Germinal center (tissue), 1 donor: ENCODE results near the gene C9orf85.
A peak's percentile ranks its signal among the peaks of the same experiment; 100 is the strongest.

Source experiments
- DNase-seq: peaks from one replicate; pipeline ENCODE4 v3.0.0; 2012; ENCODE audit warnings: mixed read lengths, low spot score

Gene C9orf85

DNA sequence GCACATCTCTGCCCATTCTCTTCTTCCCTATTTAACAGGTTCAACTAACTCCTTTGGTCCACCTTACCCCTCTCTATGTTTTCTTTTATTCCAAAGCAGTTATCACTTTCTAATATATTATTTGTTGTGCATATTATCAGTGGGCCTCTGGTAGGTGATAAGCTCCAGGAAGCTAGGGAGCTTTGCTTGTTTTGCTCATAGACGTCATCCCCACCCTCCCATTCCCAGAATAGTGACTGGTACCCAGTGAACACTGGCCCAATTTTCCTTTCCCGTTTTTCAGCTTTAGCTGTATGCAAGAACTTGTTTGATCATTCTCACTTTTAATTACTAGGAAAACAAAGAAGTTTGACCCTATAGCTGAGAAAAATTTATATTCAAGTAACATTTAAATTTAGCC, 7.4 kb upstream of the C9orf85 start:
- no peak for DNase-seq

DNA sequence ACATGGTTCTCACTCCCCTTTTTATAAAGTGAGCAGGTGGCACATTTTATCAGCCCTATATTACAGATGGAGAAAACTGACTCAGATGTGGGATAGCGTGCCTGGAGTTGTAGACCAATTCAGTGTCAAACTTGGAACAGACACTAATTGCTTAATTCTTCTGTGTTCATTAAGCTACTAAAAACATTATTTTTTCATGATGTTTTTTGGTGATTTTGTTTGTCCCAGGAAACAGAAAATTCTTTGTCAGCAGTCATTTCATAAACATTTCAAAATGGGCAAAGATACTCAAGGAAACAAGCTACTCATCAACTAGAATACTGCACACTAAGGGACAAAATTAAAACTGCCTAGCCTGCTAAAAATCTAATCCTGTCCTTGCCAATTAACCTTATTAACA, 2.6 kb upstream of the C9orf85 start:
- no peak for DNase-seq

DNA sequence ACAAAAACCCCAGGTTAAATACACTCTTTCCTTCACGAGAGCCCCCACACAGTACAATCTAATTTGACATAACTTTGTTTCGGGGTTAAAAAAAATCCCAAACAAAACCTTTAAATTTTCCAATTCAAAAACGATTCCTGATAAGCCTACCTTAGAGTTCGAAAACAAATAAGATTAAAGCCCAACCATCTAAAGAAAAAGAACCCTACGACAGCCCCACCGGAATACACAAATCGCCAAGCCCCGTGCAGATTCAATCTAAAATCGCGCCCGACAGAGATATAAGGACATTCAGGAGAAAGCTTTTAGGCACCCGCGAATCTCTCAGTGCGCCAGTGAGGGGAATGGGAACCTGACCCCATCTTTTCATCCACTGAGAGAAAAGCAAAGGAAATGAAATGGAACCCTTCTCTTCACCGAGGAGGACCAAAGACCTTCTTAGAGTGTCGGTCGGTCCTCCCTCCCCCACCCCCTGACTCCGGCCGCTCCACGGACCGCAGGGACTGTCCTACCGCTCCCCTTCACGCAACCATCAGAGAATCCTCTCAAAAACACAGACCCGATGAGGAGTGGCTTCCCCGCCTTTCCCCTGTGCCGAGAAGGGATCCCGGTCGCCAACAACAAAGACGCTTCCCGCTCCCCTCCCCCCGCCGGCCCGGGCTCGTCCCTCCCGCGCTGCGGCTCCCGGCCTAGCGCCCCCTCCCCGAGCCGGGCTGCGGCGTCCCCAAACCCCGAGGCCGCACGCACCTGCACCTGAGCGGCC, 1.4 kb upstream of the C9orf85 start:
- DNase-seq: peak; percentile 40

DNA sequence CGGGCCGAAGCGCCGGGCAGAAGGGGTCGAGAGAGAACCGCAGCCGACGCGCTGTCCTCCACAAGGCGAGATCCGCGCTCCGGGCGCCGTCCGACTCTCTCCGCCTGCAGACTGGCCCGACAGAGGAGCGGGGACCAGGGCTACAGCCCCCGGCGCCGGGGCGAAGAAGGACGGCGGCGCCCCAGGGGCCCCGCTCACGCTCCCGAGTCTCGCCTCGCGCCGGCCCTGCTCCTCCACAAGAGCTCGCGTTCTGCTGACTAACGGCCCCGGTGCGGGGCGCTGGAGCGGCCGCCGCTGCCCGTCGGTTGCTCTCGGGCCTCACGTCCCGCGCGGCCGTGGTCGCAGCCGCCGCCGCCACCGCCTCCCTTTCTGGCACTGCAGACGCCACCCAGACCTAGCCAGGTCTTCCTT, 784 bp upstream of the C9orf85 start:
- no peak for DNase-seq

DNA sequence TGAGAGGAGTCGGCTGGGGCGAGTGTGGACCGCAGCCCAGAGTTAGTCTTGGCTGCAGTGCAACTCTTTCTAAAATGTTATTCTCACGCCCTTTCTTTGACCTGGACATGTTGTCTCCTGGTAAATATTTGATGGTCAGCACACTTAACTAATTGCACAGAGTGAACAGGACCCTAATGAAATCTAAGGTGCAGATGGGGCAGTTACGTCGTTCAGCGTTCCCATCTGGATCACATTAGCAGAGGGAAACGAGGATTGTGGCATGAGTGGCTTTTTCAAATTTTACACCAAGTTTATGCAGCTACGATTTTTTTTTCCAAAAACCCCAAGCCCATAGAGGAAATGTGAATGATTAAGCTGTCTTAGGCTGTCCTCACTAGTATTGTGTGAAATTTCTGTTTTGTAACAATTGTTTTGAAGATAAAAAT, 483 bp downstream of the C9orf85 start:
- peak; percentile 29 for DNase-seq

DNA sequence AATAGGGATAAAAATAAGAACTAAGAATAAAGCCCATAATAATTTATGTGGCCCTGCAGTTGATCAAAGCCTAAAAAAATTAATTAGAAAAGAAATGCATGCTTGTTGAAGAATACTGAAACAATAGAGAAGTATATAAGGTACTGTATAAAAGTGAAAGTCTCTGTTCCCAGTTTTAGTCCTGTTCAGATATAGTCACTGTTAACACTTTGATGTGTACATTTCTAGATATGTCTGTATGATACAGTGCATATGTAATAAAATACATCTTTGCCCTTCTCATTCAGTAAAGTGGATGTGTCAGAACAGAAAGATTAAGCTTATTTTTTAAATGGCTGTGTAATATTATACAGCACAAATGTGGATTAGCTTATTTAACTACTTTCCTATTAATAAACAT, 4.1 kb downstream of the C9orf85 start:
- no peak for DNase-seq

DNA sequence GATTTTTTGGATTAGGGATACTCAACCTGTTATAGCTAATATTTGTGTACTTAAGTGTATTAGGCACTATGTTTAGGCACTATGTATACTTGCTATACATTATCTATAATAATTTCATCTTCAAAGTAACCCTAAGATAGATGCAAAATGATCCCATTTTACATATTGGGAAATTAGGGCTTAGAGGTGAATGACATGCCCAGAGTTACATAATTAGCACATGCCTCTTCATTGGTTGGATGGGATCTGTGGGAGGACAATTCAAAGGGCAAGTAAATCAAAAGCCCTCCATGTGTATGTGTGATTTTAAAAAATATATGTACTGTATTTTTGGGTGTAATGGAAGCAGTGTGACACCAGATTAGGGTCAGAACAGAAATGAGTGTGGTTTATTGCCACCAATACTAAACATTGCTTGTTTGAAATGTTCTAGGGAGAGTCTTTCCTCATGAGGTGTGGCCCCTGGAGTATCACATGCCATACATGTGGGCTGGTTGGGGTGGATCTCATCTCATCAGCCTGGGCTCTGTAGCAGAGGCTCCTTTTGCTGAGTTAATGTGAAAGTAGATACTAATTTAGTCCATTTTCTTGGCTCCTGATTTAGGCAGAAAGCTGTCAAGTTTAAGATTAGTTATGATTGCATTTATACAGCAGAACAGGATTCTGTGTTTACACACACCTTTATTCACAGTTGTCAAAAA, 5.5 kb downstream of the C9orf85 start:
- no peak for DNase-seq

DNA sequence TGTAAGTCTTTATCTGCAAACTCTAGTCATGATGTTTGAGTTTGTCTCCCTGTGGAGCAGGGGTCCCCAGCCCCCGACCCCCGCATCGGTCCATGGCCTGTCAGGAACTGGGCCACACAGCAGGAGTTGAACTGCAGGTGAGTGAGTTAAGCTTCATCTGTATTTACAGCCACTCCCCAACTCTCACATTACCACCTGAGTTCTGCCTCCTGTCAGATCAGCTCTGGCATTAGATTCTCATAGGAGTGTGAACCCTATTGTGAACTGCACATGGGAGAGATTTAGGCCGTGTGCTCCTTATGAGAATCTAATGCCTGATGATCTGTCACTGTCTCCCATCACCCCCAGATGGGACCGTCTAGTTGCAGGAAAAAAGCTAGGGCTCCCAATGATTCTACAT, 7.0 kb downstream of the C9orf85 start:
- no peak for DNase-seq

DNA sequence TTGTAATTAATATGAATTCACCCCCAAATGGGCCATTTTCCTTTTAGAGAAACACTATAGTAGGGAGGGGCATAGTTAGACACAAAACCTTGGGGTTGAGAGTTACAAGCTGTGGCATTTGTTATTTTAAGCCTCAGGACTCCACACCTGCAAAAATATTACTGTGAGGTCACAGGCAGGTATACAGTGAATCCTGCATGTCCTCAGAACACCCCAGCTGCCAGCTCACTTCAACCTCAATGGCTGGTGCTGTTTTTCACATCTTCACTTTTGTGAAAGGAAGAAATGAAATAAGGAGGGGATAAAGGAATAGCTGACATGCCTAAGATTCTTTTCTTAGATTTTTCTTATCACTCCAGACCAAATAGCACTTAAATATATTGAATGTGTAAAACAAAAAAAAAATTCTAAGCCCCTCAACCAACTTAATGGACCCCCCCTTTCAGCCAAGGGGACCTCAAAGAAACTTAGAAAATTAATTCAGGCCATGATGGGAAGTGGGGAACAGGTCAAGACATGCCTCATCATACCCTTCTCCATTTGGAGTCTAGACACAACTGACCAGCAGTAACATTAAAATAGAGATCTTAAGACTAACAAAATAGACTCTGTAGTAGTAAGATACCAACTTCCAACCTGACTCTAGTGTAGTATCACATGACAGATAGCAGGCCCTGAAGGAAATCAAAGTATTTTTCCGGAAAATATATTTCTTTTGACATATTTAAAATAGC, 9.2 kb downstream of the C9orf85 start:
- no peak for DNase-seq

DNA sequence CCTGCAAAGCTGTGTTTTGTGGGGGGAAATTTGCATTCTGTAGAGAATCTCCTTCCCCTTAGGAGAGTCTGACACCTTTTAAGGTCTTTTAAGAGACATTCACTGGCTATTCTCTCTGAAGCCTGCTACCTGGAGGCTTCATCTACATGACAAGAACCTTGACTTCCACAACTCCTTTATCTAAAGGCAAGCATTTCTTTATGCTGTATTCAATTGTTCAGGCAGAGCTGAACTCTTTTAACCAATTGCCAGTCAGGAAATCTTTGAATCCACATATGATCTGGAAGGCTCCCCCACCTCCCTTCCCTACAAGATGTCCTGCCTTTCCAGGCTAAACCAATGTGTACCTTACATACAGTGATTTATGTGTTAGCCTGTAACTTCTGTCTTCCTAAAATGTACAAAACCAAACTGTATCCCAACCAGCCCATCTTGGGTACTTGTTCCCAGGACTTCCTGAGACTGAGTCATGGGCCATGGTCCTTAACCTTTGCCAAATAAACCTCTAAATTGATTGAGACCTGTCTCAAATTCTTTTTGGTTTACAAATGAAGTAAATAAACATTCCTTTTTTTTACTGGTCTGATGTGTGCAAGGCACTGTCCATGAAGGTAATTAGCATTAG, 9.9 kb downstream of the C9orf85 start:
- DNase-seq: no peak

DNA sequence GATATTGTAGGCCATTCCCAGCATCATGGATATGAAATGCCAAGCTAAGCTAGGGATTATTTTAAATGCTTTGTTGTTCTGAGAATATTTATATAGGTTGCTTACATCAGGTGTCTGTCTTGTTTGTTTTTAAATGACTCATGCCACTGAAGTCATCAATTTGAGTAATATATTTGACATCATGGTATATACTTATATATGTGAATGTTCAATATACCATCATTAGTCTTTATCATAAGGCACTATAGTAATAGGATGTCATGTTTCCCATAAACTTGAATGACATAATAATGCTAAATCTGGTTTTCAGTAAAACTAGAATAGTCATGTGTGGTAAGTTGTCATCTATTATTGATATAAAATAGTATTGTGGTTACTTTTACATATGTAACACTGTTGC, 13.1 kb downstream of the C9orf85 start:
- no peak for DNase-seq

DNA sequence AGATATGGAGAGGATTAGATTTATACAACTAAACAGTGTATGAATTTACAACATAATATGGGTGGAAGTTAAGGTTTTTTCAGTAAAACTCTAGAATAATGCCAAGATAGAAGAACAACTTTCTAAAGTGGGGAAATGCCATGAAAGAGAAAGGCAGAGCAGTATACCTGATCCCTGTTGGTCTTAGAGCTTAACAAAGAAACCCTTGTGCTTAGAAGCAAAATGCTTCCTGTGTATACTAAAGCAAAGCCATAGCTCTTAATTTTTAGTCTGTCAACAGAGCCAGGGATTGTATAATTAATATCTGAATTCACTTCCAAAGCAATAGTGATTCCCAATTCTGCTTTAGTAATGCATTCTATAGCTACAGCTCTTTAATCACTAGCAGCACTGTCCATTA, 14.4 kb downstream of the C9orf85 start:
- DNase-seq: no peak

DNA sequence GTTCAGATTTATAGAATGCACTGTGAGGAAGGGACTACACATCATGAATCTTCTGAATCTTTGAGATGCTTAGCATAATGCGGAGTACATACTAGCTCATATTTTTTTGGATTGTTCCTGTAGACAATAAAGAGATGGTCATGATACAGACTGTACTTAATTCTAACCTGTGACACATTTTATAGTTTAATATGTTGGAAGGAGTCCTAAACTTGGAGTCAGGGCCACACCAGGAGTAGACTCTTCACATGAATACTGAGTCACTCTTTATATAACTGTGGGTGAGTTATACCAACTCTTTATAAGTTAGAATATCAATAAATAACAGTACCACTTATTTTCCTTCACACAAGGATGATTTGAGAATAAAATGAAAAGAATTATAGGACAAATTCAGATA, 16.9 kb downstream of the C9orf85 start:
- DNase-seq: no peak

DNA sequence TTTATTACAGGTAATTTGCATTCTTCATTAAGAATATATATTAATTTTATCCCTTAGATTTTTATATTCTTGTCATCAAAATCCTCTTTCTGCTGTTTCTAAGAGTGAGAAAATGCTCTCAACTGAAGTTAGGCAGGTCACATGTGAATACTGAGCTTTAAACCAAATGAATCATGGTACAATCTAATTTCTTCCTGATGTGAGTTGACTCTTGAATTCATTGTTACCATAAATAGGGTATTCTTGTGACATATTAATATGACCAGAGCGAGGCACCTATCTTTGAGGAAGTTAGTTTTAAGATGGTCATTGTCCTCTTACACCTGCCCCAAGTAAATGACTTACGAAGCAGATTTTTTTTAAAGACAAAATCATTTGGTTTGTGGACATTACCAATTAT, 17.4 kb downstream of the C9orf85 start:
- DNase-seq: no peak

DNA sequence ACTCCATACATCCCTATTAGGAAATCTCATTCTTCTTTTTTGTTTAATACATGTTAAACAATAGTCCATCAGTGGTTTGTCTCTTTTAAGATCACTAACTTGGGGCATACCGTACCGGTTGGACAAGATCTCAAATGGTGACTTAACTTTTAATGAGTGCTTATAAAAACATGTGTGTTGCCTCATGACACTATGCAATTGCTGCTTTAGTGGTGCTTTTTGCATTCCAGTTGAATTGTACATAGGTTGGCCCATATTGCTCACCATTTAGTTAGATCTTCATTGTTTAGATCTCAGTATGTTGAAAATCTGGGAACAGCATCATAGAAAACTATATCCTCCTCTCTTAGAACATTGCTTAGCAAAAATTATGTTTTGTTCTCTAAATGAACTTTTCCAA, 17.8 kb downstream of the C9orf85 start:
- no peak for DNase-seq

DNA sequence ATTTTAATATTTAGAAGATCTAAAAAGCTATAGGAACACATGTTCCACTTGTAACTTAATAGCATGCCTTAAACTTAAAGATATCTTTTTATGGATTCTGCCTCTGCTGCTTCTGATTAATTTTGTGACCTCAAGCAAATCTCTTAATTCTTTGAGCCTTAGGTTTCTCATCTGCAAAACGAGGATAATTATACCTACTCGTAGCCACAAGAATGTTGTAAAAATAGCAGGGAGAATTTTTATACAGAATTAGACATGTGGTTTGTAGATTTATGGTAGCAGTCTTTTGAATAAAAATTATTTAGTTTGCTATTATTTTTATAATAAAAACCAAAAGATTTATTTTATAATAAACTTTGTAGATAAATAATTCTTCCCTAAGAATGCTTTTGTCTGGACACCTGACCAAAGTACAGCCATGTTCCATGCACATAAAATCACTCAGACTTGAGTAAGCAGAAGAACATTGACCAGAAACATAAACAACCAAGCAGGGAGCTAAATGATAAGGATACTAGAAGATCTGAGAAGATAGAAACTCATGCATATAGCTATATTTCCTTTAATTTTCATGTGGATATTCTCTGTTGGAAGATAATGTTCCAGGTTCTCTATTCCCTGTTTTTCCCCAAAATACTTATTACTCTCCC, 18.5 kb downstream of the C9orf85 start:
- no peak for DNase-seq

DNA sequence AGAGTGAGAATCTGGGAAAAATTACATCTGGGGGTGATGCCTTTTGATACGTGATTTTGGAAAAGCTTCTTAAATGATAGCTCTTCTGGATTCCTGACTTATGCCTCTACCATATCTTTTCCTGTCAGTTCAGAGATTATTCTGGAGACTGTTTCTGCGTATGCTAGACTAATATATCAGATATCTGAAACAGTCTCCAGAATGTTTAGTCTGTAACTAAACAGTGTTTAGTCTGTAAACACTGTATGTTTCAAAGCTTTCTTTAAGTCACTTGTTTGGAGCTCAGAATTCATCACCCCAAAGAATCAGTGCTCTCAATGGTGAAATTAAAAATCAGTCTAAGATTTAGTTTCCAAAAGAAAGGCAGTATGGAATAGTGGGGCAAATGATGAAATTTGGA, 19.7 kb downstream of the C9orf85 start:
- DNase-seq: no peak

DNA sequence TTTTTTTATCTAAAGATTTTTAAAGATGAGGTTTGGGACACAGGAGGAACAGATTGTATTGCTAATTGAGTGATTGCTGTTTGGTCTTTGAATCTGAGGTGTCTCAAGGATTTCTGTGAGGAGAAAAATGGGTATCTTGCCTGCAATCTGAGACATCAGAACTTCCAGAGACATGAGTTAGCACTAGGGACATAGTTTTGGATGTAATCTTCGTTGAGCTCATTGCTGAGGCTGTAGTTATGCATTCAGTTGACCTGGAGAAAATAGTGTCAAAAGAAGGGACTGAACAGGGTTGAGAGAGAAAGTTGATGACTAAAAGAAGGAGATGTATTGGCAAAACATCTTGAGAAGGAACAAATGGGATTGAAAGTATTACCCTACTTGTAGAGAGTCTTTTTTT, 24.6 kb downstream of the C9orf85 start:
- DNase-seq: no peak

DNA sequence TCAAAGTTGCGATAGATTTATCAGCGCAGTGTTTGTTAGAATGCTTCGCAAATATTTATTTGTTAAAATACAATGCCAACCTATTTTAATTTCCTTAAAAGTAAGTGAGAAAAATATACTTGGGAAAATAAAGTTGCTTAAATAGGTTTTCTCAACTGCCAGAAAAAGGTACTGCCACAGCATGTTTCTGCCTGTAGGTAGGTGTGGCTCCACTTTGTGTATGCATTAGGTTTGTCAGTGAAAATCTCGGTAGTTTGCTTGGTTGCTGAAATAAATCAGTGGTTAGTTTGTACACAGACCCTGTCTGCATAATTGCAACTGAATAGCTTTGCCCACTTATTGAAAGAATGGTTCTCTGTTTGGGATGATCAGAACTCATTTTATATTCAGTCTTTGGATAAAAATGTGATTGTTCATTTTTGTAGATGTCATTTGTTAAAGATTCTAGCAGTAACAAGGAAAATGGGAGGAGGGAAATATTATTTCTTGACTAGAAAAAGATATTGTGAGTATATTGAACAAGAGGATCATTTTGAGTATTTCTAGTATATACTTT, 25.7 kb downstream of the C9orf85 start:
- no peak for DNase-seq

DNA sequence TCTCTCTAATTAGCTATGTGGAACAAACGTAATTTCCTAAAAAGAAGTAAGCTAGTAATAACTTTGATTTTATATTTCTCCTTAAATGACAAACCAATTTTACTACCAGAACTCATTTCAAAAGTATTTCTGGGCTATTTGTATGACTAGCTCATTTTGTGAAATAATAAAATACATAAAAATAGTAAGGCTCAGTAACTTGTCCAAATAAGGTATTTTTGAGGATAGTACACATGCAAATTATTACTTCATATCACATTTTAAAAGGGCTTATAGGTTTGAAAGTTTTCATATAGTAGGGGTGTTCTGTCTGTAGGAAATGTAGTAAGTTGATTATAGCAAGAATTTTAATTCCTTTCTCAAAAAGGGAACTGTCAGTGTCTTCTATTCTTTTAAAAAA, 26.5 kb downstream of the C9orf85 start:
- DNase-seq: no peak

DNA sequence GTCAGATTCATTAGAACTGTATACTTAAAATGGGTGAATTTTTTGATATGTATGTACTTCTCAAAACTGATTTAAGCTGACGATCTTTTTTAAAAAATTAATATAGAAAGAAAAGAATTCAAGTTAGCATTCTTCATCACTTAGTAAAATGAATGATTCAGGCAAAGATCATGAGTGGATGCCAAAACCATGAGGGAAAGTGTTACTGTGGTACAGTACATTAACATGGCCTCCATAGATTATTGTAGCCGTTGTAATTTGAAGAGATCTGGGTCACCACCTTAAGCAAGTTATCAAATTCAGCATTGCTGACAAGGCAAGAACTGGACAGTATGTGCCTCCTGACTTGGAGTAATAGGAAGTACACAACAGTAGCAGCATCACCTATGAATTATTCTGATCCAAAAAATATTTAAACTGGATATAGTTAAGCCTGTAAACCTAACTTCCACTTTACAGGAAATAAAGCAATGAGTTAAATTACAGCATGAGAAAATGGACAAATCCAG, 29.7 kb downstream of the C9orf85 start:
- no peak for DNase-seq
